NCI-H345 treated with DMSO at 0.1 percent for 48 hours (cell line): Measurements from ENCODE around the gene MT1G.
"Not testable (repeated sequence)": the region's sequence is repeated elsewhere in the genome, so short reads cannot be mapped to it uniquely, and the experiment has no call there.

Experiments used
- DNase-seq: peaks from one replicate; lab custom pipeline; 2025; ENCODE audit not compliant: unreplicated experiment; lab: John Stamatoyannopoulos, UW

MT1G gene

GRCh38 chr16:56684926-56685590 lies 17.2 kb upstream of the MT1G start:
- no peak for DNase-seq

DNA sequence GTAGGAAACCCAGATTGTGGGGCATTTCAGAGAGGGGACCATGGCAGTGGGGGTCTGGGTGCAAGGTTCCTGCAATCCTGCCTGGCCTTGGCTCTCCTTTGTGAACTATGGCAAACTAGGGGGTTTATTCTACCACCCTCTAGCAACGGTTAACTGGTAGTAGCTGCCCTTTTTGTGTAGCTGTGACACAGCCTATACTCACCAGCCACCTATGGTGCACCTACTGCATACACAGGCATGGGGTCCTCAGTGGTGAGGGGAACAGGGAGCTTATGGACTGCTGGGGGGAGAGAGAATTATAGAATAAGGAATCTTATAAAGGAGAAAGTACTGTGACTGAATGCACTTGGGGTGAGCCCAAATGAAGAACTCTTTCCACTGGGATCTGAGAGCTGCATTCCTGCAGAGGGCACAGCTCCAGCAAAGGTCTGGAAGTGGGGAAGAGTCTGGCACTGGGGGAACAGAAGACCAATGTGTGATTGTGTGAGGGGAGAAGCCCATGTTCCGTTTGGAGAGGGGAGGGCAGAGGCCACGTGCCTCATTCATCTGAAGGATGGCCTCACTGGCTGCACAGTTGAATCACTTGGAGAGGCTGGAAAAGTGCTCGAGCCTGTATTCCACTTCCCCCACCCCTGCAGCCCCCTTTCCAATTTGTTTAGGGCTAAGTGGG lies 16.5 kb upstream of the MT1G start:
- DNase-seq = no peak

DNA sequence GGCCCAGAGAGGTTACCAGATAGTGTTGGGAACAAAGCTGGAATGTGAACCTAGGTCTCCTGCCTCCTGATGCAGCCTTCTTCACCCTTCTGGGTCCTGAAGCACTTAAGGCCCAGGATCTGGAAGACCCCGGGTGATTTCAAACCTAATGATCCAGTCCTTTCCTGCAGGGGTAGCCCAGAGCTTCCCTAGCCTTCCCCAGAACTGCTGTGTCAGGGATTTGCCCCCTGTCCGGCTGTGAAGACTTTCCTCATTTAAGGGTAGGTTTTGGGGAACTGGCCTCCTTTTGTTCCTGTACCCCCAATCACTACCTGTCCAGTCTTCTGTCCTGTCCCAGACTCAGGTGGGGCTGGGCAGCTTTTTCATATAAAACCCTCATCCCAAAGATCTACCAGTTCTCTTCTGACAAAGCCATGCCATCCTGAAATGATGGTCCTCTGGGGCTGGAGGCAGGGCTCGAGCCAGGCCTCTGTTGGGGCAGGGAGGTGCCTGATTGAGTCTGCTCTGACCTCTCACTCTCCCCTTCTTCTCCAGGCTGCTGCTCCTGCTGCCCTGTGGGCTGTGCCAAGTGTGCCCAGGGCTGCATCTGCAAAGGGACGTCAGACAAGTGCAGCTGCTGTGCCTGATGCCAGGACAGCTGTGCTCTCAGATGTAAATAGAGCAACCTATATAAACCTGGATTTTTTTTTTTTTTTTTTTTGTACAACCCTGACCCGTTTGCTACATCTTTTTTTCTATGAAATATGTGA lies 15.7 kb upstream of the MT1G start:
- no peak for DNase-seq

DNA sequence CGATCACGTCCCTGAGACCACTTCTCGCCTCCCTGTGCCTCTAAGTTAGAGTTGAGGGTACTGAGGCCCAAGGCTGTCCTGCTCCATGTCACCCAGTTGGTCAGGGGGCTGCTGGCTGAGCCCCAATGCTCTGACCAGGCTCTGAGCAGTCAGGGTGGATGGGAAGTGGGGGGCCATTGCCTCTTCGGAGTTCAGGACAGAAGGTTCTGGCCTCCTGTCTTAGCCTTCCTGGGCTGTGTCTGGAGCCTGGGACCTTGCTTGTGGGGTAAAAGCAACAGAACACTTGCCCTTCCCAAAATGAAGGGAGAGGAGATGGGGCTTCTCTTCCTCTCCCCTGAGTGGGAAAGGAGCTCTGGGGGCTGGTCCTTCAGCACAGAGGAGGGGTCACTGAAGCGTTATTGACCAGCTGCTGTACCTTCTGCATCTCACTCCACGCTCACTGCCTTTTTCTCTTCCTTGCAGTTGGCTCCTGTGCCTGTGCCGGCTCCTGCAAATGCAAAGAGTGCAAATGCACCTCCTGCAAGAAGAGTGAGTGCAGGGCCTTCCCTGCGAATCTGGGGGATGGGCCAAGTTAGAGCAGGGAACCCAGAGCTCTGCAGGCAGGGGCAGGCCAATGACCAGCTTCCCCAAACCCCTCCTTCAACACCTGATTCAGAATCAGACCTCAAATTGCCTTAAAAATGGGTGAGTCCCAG lies 15.0 kb upstream of the MT1G start:
- DNase-seq = no peak

DNA sequence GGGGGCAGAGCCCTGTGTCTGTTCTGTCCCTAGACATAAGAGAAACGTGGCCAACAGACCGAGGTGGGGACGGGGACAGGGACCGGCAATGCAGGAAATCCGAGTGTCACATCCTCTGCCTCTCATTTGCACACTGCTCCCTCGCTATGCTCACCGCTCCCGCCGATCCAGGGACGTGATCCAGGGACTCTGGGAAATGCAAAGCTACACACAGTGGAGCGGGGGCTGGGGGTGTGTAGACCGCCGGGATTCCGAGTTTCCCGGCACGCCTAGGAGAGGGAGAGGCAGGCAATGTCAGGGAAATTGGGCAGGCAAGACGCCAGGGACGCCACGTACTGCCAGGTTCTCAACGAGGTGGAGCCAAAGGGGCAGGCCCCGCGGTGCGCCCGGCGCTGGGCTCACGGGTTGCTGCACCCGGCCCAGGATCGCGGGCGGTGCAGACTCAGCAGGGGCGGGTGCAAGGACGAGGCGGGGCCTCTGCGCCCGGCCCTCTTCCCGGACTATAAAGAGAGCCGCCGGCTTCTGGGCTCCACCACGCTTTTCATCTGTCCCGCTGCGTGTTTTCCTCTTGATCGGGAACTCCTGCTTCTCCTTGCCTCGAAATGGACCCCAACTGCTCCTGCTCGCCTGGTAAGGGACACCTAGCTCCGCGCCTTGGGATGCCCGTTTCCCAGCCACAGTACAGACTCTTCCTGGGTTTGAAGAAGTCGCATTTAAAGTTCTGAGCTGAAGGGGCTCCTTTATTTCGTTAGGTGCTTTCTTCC lies 14.3 kb upstream of the MT1G start, which contains the start of gene MT1X:
TSS of gene MT1X (plus strand) at position 532 of the 764 bp plus-strand sequence. CDS start at position 603, 71 bp downstream.
- peak; percentile 66 for DNase-seq

DNA sequence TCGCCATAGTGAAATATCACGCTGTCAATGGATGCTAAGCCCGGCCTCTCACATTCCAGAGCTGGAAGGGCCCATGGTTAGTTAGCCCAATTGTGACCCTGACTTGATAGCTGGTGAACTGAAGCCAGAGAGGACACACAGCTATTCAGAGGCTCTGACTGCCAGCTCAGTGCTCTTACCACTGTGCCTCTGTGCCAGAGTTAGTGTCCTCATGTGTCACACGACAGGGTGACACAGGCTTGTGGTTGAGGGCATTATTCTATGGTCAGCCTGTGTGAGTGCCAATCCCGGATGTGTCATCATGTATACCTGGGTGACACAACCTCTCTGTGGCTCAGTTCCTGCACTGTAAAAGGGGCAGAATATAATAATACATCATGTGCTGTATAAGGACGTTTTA lies 12.0 kb upstream of the MT1G start:
- DNase-seq = no peak

DNA sequence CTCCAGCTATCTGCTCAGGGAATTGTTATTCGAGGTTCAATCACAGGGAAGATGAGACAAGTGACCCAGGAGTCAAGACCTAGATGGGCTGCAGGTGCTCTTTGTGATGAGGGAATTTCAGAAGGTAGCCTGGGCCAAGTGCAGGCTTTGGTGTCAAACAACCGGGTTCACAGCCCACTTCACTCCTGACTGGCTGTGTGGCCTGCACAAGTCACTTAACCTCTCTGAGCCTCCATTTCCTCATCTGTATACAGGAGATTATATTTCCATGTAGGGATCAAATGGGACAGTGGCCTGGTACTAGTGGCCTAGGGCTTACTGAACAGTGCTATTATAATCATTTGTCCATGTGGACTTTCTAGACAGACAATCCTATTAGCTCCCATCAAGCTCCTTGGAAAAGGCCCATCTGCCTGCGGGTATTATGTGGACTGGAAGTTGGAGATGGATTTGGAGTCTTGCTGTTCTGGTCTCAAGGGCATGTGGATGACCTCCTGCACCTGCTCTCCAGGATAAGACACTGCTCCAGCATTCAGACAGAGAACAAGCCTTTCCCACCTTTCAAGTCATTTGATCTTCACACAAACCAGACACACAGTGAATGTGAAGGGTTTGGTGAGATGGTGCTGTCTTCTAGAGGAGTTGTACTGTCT lies 11.3 kb upstream of the MT1G start:
- DNase-seq = no peak

DNA sequence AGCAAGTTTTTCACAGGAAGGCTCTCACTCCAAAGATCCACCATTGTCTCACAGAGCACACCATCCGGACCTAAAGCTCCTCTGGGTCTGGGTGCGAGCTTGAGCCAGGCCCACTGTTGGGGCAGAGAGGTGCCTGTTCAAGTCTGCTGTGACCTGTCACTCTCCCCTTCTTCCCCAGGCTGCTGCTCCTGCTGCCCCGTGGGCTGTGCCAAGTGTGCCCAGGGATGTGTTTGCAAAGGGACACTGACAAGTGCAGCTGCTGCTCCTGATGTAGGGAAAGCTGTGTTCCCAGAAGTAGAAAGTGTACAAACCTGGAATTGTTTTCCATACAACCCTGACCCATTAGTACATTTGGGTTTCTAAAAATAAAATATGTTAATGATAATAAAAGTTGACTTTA lies 9.6 kb upstream of the MT1G start:
- DNase-seq = no peak

DNA sequence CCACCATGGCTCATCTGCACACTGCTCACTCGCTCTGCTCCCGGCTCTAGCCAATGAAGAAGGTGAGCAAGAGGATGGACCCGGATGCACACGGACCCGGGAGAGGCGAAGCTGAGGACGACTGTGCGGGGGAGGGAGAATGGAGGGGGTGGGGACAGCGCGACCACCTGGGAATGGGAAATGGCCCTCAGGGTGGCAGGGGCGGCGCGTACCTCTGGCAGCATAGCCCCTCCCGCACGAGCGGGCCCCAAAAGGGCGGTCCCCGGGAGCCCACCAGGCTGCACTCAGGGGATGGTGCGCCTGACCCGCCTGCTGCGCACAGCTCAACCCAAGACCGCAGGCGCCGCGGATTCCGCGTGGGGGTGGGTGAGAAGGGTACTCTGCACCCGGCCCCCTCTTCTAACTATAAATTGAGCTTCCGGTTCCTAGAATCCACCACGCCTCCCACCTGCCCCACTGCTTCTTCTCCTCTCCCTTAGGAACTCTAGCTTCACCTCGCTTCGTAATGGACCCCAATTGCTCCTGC lies 7.9 kb upstream of the MT1G start:
- no peak for DNase-seq

DNA sequence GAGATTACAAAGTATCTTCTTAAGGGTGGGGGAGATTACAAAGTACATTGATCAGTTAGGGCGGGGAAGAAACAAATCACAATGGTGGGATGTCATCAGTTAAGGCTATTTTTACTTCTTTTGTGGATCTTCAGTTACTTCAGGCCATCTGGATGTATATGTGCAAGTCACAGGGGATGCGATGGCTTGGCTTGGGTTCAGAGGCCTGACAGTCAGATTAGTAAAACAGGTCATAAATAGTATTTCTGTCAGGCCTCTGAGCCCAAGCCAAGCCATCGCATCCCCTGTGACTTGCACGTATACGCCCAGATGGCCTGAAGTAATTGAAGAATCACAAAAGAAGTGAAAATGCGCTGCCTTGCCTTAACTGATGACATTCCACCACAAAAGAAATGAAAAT lies 6.7 kb upstream of the MT1G start:
- not testable (repeated sequence) for DNase-seq

- DNase-seq = no peak
Measured at GRCh38 chr16:56673921-56674320, 6.1 kb upstream of the MT1G start.

DNA sequence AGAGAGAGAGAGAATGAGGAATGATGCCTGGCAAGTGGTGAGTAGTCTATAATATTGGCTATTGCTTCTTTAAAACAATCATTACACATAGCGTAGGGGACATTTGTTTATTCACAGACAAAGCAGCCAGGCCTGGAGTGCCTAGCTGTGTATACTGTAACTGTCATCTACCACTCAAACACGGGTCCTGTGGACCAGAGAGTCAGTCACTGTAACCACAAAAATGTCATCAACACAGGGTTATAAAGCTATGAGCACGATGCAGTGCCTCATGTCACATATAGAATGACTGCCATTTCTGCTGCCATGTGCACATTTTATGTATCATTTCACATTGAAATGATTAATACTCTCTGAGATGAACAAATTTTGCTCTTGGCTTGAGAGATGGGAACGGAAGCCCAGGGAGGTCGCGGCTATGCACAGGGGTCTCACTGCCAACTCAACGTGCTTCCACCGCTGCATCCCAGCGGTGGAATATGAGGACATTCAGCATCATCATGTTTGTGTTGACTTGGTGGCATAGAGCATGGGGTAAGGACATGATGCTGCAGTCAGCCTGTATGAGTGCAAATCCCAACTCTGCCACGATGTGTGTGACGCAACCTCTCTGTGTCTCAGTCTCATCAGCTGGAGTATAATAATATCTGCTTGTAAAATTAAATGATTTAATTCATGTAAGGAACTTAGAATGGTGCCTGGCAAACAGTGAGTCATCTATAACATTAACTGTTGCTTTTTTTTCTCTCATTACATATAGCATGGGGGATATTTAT lies 5.1 kb upstream of the MT1G start:
- DNase-seq = no peak

DNA sequence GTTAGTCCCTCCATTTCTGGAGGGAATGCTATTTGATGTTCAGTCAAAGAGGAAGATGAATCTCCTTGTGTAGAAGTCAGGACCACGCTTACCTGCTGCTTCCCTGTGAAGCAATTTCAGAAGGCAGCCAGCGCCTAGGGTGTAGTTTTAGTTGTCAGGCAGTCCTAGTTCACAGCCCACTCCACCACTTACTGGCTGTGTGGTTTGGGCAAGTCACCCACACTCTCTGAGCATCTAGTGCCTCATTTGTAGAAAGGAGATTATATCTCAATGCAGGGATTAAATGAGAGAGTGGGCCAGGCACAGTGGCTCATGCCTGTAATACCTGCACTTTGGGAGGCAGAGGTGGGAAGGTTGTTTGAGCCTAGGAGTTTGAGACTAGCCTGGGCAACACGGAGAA lies 4.3 kb upstream of the MT1G start:
- DNase-seq = not testable (repeated sequence)

- DNase-seq = not testable (repeated sequence)
Measured at GRCh38 chr16:56671691-56672090, 3.8 kb upstream of the MT1G start.

DNA sequence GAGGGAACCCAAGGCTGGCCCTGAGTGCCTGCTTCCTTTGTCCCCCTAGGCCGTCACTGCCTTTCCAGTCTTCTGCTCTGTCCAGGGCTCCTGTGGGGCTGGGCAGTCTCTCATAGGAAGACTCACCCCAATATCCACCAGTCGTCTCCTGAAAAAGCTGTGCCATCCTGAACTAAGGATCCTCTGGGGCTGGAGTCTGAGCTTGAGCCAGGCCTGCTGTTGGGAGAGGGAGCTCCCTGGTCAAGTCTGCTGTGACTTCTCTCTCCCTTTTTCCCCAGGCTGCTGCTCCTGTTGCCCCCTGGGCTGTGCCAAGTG lies 2.7 kb upstream of the MT1G start:
- DNase-seq = no peak

DNA sequence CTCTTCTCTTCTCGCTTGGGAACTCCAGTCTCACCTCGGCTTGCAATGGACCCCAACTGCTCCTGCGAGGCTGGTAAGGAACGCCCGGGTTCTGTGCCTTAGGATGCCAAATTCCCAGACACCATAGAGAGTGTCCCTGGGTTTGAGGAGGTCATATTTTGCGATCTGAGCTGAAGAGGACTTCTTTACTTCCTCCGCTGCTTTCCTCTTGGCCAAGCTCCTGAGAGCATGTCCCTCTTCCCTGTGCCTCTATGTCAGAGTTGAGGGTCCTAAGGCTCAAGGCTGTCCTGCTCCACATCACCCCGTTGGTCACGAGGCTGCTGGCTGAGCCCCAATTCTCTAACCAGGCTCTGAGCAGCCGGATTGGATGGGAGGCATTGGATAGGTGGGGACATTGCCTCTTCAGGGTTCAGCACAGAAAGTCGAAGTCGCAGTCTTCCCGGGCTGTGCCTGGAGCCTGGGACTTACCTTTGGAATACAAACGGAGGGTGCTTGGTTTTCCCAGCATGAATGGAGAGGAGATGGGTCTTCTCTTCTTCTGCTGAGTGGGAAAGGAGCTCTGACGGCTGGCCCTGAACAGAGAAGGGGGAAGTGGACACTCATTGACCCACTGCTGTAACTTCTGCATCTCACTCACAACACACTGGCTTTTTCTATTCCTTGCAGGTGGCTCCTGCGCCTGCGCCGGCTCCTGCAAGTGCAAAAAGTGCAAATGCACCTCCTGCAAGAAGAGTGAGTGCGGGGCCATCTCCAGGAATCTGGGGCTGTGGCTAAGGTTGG lies 2.2 kb upstream of the MT1G start:
- DNase-seq = no peak

DNA sequence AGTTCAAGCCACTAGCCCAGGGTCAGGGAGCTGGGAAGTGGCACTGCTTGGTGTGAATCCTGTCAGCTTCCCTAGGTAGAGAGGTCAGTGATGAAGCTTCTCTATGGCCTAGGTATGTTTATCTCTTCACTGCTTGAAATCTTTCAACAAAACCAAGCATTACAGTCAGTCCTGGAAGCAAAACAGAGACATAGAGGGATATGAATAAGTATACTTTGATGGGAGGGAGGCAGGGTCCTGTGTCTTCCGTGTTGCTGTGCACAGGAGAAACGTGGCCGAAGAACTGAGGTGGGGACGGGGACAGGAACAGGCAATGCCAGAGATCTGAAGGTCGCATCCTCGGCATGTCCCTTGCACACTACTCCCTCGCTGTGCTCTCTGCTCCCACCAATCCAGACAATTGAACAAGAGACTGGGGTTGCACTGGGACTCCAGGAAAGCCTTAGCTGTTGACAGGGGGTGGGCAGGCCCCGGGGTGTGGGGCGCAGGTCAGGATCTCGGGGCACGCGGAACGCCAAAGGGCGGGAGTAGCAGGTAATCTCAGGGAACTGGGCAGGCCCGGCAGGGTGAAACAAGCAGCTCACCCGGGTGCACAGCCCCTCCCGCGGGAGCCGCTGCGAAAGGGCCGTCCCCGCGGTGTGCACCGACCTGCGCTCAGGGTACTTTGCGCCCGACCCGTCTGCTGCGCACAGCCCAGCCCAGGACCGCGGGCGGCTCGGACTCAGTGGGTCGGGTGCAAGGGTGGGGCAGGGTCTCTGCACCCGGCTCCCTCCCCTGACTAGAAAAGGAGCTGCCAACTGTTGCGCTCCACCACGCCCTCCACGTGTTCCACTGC lies 1.4 kb upstream of the MT1G start, which contains the start of gene MT1H:
TSS of gene MT1H (plus strand) at position 810 of the 835 bp plus-strand sequence. CDS start 71 bp downstream, outside the sequence.
- DNase-seq = no peak
